Stimulated activated naive CD8-positive, alpha-beta T cell treated with anti-CD3 and anti-CD28 coated beads, Interleukin-15, Interleukin-2, amounts not matched to agents 100 U/mL and 50 U/mL, for 24 hours (primary cell): ENCODE measurements around the gene TOMM22.

Experiments used
- ATAC-seq: fragments of 150-1000 bp; cut with Tn5 transposase; one replicate; pipeline ENCODE4 v1.10.0; 2021
- DNase-seq: peaks from one replicate; pipeline ENCODE4 v3.0.0; 2021

TOMM22 gene

GRCh38 chr22:38715176-38715764 is 33.5 kb downstream of the TOMM22 start:
- ATAC-seq (no peak), DNase-seq (no peak)

GRCh38 chr22:38715852-38716251 is 34.1 kb downstream of the TOMM22 start:
- no peak for ATAC-seq
- no peak for DNase-seq

- DNase-seq: no peak
- no peak for ATAC-seq
These were observed 34.5 kb downstream of the TOMM22 start for GRCh38 chr22:38716271-38716670.

- ATAC-seq (no peak), DNase-seq (no peak)
These were observed 35.1 kb downstream of the TOMM22 start for GRCh38 chr22:38716826-38717225.

DNA sequence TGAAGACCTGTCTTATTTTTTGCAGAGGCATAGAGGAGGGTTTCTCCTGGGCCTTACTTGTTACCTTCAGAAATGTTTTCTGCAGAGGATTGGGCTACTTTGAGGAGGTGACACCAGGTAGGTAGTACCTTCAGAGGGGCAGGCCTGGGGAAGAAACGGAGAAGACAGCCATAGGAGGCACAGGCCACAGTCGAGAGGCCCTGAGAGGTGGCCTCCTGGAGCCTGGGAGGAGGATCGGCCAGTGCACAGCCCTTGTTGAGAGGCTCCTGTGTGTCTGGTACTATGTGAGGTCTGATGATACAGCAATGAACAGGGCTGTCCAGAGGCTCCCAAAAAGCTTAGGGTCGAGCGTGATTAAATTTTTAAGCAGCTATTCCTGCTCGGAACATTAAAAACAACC is 35.5 kb downstream of the TOMM22 start:
- DNase-seq: no peak
- ATAC-seq: no peak

DNA sequence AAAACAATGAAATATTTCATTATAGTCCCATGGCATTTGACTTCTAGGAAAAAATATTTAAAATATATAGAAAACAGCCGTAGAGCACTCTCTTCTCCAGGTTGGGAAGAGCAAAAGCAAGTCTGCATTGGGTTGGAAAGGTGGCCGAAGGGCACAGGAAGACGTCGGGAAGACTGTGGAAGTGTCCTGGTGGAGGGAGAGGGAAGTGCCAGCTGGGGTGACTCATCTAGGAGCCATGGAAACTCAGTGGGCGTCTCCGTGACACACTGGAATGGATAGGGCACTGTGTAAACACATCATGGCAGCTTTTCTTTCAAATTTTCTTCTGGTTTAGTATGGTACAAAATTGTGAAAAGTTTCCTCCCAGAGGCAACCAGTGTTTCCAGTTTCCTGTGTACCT is 36.7 kb downstream of the TOMM22 start:
- DNase-seq (no peak), ATAC-seq (no peak)

DNA sequence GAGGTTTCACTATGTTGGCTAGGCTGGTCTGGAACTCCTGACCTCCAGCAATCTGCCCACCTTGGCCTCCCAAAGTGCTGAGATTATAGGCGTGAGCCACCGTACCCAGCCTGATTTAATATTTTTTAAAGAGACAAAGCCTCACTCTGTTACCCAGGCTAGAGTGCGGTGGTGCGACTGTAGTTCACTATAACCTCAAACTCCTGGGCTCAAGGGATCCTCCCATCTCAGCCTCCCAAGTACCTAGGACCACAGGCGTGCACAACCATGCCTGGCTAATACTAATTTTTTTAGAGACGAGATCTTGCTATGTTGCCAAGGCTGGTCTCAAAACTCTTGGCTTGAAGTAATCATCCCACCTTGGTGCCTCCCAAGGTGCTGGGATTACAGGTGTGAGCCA is 37.4 kb downstream of the TOMM22 start:
- DNase-seq: no peak
- no peak for ATAC-seq

DNA sequence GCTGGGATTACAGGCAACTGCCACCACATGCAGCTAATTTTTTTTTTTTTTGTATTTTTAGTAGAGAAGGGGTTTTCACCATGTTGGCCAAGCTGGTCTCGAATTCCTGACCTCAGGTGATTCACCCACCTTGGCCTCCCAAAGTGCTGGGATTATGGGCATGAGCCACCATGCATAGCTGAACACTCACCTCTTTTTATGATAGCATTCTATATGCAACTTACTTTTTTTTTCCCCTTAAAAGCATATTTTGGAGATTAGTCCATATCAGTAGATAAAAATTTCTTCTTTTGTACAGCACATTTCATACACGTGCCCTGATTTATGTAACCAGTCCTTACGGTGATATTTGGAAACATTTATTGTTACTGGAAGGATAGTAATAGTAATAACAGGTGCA is 38.6 kb downstream of the TOMM22 start:
- DNase-seq (no peak), ATAC-seq (no peak)

DNA sequence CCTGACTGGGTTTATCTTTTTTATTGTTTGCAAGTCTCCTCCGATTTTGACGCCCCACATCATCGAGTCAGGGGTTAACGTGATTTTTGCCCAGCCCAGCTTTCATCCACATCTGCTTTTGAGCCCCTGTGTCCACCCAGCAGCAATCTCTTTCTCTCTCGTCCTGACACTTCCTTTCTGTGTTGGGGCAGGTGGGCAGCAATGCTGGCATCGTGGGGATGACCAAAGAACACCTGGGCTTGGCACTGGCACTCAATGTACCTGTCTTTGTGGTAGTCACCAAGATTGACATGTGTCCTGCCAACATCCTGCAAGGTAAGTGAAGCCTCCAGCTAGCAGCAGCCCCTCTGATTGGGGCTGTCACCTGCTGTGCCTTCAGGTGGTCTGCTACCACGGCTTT is 39.8 kb downstream of the TOMM22 start:
- ATAC-seq (no peak), DNase-seq (no peak)

GRCh38 chr22:38724176-38724575 is 42.4 kb downstream of the TOMM22 start:
- DNase-seq (no peak), ATAC-seq (no peak)

GRCh38 chr22:38724926-38725571 is 43.3 kb downstream of the TOMM22 start:
- ATAC-seq: peak; percentile 51
- DNase-seq: no peak

GRCh38 chr22:38725900-38726655 is 44.3 kb downstream of the TOMM22 start:
- ATAC-seq: no peak
- DNase-seq: no peak

DNA sequence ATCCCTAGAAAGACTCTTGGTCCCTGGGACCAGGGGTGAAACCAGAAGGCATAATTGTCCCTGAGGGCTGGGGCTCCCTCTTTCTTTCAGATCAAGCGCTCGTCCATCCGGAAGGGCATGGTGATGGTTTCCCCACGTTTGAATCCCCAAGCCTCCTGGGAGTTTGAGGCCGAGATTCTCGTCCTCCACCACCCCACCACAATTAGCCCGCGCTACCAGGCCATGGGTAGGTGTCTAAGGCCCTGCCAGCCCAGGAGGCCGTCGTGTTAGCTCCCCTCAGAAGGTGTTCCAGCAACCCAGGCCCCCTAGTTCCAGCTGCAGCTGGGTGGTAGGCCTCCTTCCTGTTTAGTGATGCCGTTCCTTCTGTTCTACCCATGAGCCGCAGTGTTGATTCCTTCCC is 45.4 kb downstream of the TOMM22 start:
- ATAC-seq (no peak), DNase-seq (no peak)

DNA sequence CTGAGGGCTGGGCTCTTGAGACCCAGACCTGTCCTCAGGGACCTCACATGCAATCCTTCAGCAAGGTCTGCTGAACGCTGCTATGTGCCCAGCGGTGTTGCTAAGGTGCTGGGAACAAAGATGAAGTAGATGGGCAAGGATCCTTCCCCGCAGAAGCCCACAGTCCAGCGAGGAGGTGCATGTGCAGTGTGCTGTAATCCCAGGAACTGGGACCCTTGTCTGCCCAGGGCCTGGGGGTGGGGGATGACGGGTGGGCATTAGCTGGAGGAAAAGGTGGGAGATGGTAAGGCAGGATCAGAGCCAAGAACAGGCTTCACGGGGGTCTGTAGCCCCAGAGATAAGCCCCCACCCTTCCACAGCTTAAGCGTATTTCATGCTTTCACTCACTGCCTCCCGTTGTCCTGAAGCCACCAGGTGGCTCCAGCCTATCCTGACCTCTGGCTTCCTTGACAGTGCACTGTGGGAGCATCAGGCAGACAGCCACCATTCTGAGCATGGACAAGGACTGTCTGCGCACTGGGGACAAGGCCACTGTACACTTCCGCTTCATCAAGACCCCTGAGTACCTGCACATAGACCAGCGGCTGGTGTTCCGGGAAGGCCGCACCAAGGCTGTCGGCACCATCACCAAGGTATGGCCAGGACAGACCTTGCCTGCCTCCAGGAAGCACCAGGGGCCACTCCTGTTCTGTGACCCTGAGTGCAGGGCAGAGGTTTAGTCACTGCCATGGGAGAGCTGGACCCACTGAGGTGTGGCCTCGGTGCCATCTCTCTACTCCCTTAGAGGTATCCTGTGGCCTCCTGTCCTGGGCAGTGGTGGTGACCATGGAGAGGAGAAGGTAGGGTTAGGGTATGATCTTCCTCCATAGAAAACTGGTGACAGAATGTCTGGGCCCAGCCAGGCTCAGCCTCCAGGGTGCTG is 46.0 kb downstream of the TOMM22 start:
- ATAC-seq (no peak), DNase-seq (no peak)

DNA sequence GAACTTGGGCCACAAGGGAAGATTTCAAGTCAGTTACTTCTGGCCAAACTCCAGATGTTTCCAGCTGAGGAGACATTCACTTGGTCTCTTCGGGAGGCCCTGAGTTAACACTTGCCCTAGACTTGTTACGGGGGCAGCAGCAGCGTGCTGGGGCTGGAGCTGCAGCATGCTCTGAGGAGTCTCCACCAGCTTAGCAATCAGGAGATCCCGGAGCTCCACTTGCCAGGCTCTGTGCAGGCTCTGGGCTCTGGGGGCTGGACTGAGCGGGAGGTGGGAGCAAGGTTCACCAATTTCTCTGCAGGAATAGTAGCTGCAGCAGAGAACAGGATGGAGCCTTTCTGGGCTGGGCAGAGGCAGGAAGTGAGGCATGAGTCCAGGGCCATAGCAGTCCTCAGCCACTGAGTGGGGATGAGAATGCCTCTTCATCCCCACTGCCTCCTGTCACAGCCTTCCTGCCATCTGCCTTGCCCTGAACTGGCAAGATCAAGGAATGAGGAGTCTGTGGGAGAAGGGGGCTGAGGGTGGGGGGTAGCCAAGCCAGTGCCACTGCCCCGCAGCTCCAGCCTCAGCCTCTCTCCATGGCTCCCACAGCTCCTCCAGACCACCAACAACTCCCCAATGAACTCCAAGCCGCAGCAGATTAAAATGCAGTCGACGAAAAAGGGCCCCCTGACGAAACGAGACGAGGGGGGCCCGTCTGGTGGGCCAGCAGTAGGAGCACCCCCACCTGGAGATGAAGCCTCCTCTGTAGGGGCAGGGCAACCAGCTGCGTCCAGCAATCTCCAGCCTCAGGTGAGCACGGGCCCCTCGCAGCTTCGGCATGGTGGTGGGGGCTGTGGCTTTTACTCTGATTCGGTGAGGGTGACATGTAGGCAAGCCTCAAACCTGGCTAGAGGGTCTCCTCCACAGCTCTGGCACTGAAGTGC is 47.4 kb downstream of the TOMM22 start:
- DNase-seq: no peak
- no peak for ATAC-seq

GRCh38 chr22:38729946-38730345 is 48.2 kb downstream of the TOMM22 start:
- DNase-seq (no peak), ATAC-seq (no peak)

DNA sequence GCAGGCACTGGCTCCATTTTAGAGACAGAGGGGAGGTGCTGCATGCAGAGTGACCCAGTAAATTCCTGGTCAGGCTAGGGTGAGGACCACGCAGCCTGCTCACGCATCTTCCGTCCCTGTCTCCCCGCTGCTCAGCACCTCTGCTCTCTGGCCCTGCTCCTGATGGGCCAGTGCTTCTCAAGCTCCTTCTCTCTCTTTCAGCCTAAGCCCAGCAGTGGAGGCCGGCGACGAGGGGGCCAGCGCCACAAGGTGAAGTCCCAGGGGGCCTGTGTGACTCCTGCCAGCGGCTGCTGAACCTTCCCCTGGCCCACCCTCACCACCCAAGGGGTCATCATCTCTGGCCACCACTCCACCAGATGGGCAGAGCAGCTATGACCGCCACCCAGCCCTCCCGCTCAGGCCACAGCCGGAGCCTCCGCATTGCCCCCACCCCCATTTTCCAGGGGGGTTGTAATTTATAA is 48.7 kb downstream of the TOMM22 start:
- no peak for ATAC-seq
- DNase-seq: no peak

- DNase-seq (no peak), ATAC-seq (peak; percentile 10)
These were observed 50.0 kb downstream of the TOMM22 start for GRCh38 chr22:38731703-38732161.

- no peak for DNase-seq
These were observed 50.6 kb downstream of the TOMM22 start for GRCh38 chr22:38732251-38732815.

GRCh38 chr22:38733329-38733723 is 51.6 kb downstream of the TOMM22 start:
- ATAC-seq (peak; percentile 47), DNase-seq (peak; percentile 67)

More at GRCh38 chr22:38732251-38732815, 50.6 kb downstream of the TOMM22 start:
- no peak for ATAC-seq
